ENCODE data around the gene PARD3B.

GRCh38 chr2:204827701-204828590 lies 282.7 kb downstream of the PARD3B start:
- TF ChIP-seq POLR2A (IDR thresholded peaks at IDR 0.05) (no peak), CTCF (IDR thresholded peaks at IDR 0.05) (no peak), POLR2AphosphoS5 (IDR thresholded peaks at IDR 0.05) (no peak), EP300 (IDR thresholded peaks at IDR 0.05; ENCODE audit: low read depth) (no peak)

Data from transverse colon (tissue), 4 donors.